ENCODE results near the gene SLC22A5. TPM values are rescaled to one million over a fixed set of nuclear protein-coding genes. Genes with fewer than 3 reads are reported as not detected.

Gene SLC22A5
- total RNA-seq, 2 donors from 2014 or later: 26.2 to 37.5 TPM

DNA sequence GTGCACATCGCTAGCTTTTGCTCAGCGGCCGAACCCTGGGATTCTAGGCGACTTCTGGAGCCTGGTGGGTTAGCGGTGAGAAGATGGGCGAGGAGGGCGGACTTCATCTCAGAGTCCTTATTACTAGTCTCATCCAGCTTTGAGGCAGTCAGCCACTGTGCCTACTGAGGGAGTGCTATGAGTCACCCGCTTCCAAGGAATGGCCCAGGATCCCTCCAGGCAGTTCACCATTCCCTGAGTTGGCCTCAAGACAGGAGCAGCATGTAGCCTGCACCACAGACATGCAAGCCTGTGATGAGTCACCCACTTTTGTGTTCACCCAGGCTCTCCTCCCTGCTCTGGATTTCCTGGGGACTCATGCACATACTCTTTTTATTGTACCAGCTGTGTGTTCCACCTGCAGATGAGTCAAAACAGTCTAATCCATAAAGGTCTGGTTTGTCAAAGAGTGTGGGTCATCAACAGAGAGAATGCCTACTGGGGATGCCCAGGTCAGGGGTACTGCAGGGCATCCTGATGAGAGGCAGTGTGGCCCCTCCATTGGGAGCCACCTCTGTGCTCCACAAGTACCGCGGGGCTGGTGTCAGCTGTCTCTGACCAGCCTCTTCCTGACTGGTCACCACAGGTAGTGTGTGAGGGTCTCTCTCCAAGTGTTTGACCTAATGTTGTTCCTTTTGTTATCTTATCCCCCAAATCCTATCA, 20.2 kb downstream of the SLC22A5 start:
- no peaks in the 10 kb centered on the region for H3K36me3 ChIP-seq
- intact Hi-C loops (cut with DNase I): no loop called here
- peaks cover 26% of the 10 kb centered on the region for H3K4me1 ChIP-seq (replicated peaks)
- DNase-seq (ENCODE audit: low spot score): no peak
- H3K4me3 ChIP-seq: no peak overlapping the region
- no peak for TF ChIP-seq POLR2AphosphoS5 (IDR thresholded peaks at IDR 0.05)
- H3K27me3 ChIP-seq (replicated peaks; ENCODE audit: insufficient read depth): no peaks in the 10 kb centered on the region
- no peaks in the 10 kb centered on the region for H3K9me3 ChIP-seq
- H3K27ac ChIP-seq: peak overlapping the region; percentile 89 to 92
- 88% methylated on average over 8 of the region's 10 CpGs for WGBS

DNA sequence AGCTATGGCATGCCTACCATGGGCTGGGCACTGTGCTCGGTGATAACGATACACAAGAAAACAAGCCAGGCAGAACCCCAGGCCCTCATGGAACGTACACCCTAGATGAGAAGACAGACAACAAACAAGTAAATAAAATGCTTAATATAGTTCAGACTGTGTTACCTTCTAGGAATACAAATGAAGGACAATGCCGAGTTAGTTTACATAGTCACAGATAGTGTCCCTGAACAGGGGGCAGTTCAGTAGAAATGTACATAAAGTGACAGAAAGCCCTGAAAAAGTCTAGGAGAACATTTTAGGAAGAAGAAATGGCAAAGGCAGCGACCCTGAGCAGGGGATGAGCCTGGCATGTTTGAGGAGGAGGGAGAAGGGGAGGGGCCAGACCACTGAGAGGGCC, 21.7 kb downstream of the SLC22A5 start:
- 81% methylated on average over 5 of the region's 5 CpGs for WGBS
- Histone ChIP-seq H3K4me3 (no peak overlapping the region), H3K36me3 (no peaks in the 10 kb centered on the region), H3K4me1 (replicated peaks) (peaks cover 20% of the 10 kb centered on the region), H3K9me3 (no peaks in the 10 kb centered on the region), H3K27me3 (replicated peaks; ENCODE audit: insufficient read depth) (no peaks in the 10 kb centered on the region), H3K27ac (no peak overlapping the region)
- TF ChIP-seq POLR2AphosphoS5 (IDR thresholded peaks at IDR 0.05): no peak
- no peak for TF ChIP-seq POLR2A (IDR thresholded peaks at IDR 0.05)
- intact Hi-C loops (cut with DNase I): no loop called here
- DNase-seq (ENCODE audit: low spot score): no peak

DNA sequence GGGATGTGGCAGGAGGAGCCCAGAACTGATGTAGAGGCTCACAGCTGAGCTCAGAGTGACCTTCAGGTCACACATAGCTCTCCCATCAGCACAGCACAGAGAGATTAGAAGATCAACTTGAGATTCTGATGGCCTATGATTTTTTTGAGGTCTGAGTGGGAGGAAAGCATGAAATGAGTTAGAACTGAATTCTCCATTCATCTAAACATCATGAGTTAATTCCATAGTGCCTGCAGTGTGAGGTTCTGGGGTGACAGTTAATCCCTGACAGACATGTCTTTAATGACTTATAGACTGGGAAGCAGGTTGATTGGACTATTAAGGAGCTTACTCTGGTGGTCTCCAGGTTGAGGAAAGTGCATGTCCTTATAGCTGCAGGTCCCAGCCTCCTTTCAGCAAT, 22.4 kb downstream of the SLC22A5 start:
- Histone ChIP-seq H3K4me3 (no peak overlapping the region), H3K36me3 (no peaks in the 10 kb centered on the region), H3K27me3 (replicated peaks; ENCODE audit: insufficient read depth) (no peaks in the 10 kb centered on the region), H3K9me3 (no peaks in the 10 kb centered on the region), H3K27ac (no peak overlapping the region), H3K4me1 (replicated peaks) (peaks cover 17% of the 10 kb centered on the region)
- TF ChIP-seq POLR2A (IDR thresholded peaks at IDR 0.05) (no peak), POLR2AphosphoS5 (IDR thresholded peaks at IDR 0.05) (no peak)
- TF ChIP-seq, protein P1, sequence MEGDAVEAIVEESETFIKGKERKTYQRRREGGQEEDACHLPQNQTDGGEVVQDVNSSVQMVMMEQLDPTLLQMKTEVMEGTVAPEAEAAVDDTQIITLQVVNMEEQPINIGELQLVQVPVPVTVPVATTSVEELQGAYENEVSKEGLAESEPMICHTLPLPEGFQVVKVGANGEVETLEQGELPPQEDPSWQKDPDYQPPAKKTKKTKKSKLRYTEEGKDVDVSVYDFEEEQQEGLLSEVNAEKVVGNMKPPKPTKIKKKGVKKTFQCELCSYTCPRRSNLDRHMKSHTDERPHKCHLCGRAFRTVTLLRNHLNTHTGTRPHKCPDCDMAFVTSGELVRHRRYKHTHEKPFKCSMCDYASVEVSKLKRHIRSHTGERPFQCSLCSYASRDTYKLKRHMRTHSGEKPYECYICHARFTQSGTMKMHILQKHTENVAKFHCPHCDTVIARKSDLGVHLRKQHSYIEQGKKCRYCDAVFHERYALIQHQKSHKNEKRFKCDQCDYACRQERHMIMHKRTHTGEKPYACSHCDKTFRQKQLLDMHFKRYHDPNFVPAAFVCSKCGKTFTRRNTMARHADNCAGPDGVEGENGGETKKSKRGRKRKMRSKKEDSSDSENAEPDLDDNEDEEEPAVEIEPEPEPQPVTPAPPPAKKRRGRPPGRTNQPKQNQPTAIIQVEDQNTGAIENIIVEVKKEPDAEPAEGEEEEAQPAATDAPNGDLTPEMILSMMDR (IDR thresholded peaks at IDR 0.05): no peak
- intact Hi-C loops (cut with DNase I): no loop called here
- no peak for DNase-seq (ENCODE audit: low spot score)

DNA sequence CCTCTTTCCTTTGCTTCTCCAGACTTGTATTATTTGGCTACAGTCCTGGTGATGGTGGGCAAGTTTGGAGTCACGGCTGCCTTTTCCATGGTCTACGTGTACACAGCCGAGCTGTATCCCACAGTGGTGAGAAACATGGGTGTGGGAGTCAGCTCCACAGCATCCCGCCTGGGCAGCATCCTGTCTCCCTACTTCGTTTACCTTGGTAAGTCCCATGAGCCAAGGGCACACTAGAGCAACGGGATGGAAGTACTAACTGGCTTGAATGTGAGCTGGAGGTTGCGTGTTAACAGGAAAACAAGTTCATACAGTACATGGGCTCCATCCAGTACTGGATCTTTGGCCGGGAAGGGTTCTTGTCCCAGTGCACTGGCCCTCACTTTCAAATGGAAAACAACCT, 22.9 kb downstream of the SLC22A5 start:
- intact Hi-C loops (cut with DNase I): no loop called here
- WGBS: 87% methylated on average over 8 of the region's 8 CpGs
- no peak for DNase-seq (ENCODE audit: low spot score)
- Histone ChIP-seq H3K9me3 (no peaks in the 10 kb centered on the region), H3K27me3 (replicated peaks; ENCODE audit: insufficient read depth) (no peaks in the 10 kb centered on the region), H3K4me1 (replicated peaks) (peaks cover 12% of the 10 kb centered on the region), H3K27ac (no peak overlapping the region), H3K4me3 (no peak overlapping the region), H3K36me3 (no peaks in the 10 kb centered on the region)
- TF ChIP-seq POLR2A (IDR thresholded peaks at IDR 0.05) (no peak), POLR2AphosphoS5 (IDR thresholded peaks at IDR 0.05) (no peak)
- TF ChIP-seq, protein P1 (IDR thresholded peaks at IDR 0.05): no peak

DNA sequence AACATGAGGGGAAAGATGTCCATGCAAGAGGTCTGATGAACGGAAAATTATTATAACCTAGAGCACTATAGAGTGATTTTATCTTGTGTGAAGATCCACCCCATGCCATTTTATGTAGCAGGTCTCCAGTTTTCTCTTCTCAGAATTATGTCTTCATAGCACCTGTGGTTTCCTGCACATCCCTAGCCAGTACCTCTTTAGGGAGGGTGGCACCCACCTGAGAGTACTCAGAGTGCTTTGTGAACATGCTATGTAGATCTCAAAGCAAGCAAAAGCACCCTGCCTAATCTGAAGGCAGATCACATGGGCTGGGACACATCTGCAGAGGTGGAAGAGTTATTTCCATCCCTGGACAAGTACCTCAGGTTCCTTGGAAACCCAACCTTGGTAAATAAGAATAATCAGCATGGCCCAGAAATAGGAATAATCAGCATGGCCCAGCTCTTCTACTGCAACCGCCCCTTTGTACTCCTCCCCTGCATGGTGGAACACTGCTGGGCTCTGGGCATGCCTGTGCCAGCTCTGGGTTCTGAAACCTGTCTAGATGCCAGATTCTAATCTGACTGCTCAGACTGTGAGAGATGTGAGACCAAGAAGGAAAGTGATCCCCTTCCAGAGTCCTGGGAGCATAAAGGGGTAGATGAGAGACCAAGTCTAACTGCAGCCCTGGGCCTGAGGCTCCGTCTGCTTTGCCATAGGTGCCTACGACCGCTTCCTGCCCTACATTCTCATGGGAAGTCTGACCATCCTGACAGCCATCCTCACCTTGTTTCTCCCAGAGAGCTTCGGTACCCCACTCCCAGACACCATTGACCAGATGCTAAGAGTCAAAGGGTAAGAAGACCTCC, 23.7 kb downstream of the SLC22A5 start:
- TF ChIP-seq POLR2A (IDR thresholded peaks at IDR 0.05) (no peak), POLR2AphosphoS5 (IDR thresholded peaks at IDR 0.05) (no peak)
- TF ChIP-seq, protein P1 (IDR thresholded peaks at IDR 0.05): no peak
- intact Hi-C loops (cut with DNase I): no loop called here
- Histone ChIP-seq H3K27ac (no peak overlapping the region), H3K36me3 (no peaks in the 10 kb centered on the region), H3K9me3 (no peaks in the 10 kb centered on the region), H3K27me3 (replicated peaks; ENCODE audit: insufficient read depth) (no peaks in the 10 kb centered on the region), H3K4me3 (no peak overlapping the region), H3K4me1 (replicated peaks) (peaks cover 7% of the 10 kb centered on the region)
- 80% methylated on average over 6 of the region's 6 CpGs for WGBS
- no peak for DNase-seq (ENCODE audit: low spot score)

Measured in prostate gland (tissue), 2 donors.